WI38 (cell line): ENCODE data around the gene GNLY.

ENCODE experiments used
- H3K4me3 ChIP-seq: 2 replicates; pipeline ENCODE4 v1.5.1; 2011; ENCODE audit warnings: low read depth, mild to moderate bottlenecking, control low read depth, low read length
- CTCF ChIP-seq: IDR thresholded peaks from 2 replicates; pipeline ENCODE4 v1.5.1; 2012; ENCODE audit warnings: low read depth, mild to moderate bottlenecking, control low read depth, low read length

GNLY gene

GRCh38 chr2:85743304-85743978, 49.3 kb downstream of the GNLY start:
- no peak overlapping the region for H3K4me3 ChIP-seq
- no peak for TF ChIP-seq CTCF

GRCh38 chr2:85744055-85744454, 49.9 kb downstream of the GNLY start:
- no peak overlapping the region for H3K4me3 ChIP-seq
- TF ChIP-seq CTCF: no peak

- no peak for TF ChIP-seq CTCF
- H3K4me3 ChIP-seq: no peak overlapping the region
Measured at GRCh38 chr2:85744741-85745601, 50.8 kb downstream of the GNLY start.

GRCh38 chr2:85745619-85746018, 51.5 kb downstream of the GNLY start:
- no peak for TF ChIP-seq CTCF
- no peak overlapping the region for H3K4me3 ChIP-seq

GRCh38 chr2:85746321-85747004, 52.3 kb downstream of the GNLY start:
- TF ChIP-seq CTCF: no peak
- H3K4me3 ChIP-seq: no peak overlapping the region

GRCh38 chr2:85747441-85747840, 53.3 kb downstream of the GNLY start:
- no peak for TF ChIP-seq CTCF
- no peak overlapping the region for H3K4me3 ChIP-seq
